ENCODE results near the gene H2BW2.
"Not testable (repeated sequence)": the region's sequence is repeated elsewhere in the genome, so short reads cannot be mapped to it uniquely, and the experiment has no call there.

- TF ChIP-seq CTCF (conservative IDR thresholded peaks at IDR 0.05; ENCODE audit: low read length); EZH2phosphoT487 (IDR thresholded peaks at IDR 0.05; ENCODE audit: borderline replicate concordance): not testable (repeated sequence)
These were observed 38.1 kb downstream of the H2BW2 start for GRCh38 chrX:104077854-104078253.
